ENCODE results near the gene STT3A. TPM values are rescaled to one million over a fixed set of nuclear protein-coding genes. Genes with fewer than 3 reads are reported as not detected.

STT3A gene
- total and polyA plus RNA-seq, 2 of the 13 experiments (the other 11 are each of a cell fraction or from before 2014, with no cell fraction given): 229 to 319 TPM

DNA sequence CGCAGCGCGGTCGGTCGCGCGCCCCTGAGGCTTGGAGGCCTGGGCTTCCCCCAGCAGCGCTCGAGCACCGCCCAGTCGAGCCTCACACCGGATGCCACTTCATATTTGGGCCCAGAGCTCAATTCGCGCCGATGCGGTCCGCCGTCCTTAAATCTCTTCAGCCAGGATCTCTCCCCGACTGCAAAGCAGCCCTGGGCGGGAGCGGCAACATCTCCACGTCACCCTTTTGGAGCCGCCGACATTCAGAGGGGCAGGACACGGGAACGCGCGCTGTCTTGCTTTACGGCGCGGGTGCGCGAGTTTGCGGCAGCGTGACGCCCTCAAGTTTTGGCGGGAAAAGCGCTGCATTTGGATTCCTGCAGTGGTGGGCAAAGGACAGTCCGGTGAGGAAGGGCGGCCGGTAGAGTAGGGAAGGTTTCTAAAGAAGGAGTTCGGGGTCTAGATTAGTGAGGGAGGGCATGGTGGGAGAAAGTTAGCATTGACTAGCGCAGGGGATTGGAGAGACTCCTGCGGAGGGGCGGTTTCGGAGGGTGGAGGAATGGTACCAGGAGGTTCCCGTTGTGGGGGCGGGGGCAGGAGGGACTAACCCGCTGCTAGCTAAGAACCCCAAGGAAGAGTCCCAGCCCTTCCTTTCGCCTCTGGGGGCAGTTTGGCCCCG is 33.1 kb downstream of the STT3A start (continued):
- TF ChIP-seq ZMYM2 (CRISPR knock-in tag; IDR thresholded peaks at IDR 0.05) (no peak), ZKSCAN5 (CRISPR knock-in tag; IDR thresholded peaks at IDR 0.05) (no peak), ZC3H13 (CRISPR knock-in tag; IDR thresholded peaks at IDR 0.05) (peak; percentile 93), NFATC3 (CRISPR knock-in tag; IDR thresholded peaks at IDR 0.05) (no peak; the same call in 1 of the 2 replicates), KDM6A (CRISPR knock-in tag; IDR thresholded peaks at IDR 0.05; ENCODE audit: low read depth) (no peak), ARID2 (CRISPR knock-in tag; IDR thresholded peaks at IDR 0.05; ENCODE audit: borderline replicate concordance) (no peak; the same call in 1 of the 2 replicates), ZNF354B (CRISPR knock-in tag; IDR thresholded peaks at IDR 0.05) (peak; percentile 61; the same call in 1 of the 2 replicates), NAIF1 (CRISPR knock-in tag; IDR thresholded peaks at IDR 0.05; ENCODE audit: borderline replicate concordance) (no peak; the same call in 1 of the 2 replicates), ZNF530 (CRISPR knock-in tag; IDR thresholded peaks at IDR 0.05; ENCODE audit: low read depth) (no peak), DNMT3B (CRISPR knock-in tag; conservative IDR thresholded peaks at IDR 0.05) (peak; percentile 46; the same call in 1 of the 2 replicates), PITX1 (CRISPR knock-in tag; IDR thresholded peaks at IDR 0.05) (peak; percentile 59), ZNF484 (CRISPR knock-in tag; IDR thresholded peaks at IDR 0.05; ENCODE audit: borderline replicate concordance, low read depth) (no peak), ZNF234 (CRISPR knock-in tag; conservative IDR thresholded peaks at IDR 0.05) (peak; percentile 82; the same call in 1 of the 2 replicates), ZNF777 (CRISPR knock-in tag; IDR thresholded peaks at IDR 0.05) (peak; percentile 41; the same call in 1 of the 2 replicates), ZNF891 (CRISPR knock-in tag; IDR thresholded peaks at IDR 0.05) (peak; percentile 89), MAZ (IDR thresholded peaks at IDR 0.05; ENCODE audit: borderline replicate concordance, low read depth, low read length) (no peak; the same call in 1 of the 2 replicates), MAZ (CRISPR knock-in tag; IDR thresholded peaks at IDR 0.05; ENCODE audit: low read depth) (no peak), ZNF749 (CRISPR knock-in tag; IDR thresholded peaks at IDR 0.05; ENCODE audit: borderline replicate concordance) (peak; percentile 98)
- TF ChIP-seq, protein P1, sequence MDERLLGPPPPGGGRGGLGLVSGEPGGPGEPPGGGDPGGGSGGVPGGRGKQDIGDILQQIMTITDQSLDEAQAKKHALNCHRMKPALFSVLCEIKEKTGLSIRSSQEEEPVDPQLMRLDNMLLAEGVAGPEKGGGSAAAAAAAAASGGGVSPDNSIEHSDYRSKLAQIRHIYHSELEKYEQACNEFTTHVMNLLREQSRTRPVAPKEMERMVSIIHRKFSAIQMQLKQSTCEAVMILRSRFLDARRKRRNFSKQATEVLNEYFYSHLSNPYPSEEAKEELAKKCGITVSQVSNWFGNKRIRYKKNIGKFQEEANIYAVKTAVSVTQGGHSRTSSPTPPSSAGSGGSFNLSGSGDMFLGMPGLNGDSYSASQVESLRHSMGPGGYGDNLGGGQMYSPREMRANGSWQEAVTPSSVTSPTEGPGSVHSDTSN (CRISPR knock-in tag; IDR thresholded peaks at IDR 0.05): no peak
- TF ChIP-seq, protein P2, sequence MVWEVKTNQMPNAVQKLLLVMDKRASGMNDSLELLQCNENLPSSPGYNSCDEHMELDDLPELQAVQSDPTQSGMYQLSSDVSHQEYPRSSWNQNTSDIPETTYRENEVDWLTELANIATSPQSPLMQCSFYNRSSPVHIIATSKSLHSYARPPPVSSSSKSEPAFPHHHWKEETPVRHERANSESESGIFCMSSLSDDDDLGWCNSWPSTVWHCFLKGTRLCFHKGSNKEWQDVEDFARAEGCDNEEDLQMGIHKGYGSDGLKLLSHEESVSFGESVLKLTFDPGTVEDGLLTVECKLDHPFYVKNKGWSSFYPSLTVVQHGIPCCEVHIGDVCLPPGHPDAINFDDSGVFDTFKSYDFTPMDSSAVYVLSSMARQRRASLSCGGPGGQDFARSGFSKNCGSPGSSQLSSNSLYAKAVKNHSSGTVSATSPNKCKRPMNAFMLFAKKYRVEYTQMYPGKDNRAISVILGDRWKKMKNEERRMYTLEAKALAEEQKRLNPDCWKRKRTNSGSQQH (CRISPR knock-in tag; IDR thresholded peaks at IDR 0.05; ENCODE audit: low read depth): peak; percentile 85; the same call in 1 of the 2 replicates
- TF ChIP-seq, protein P3, sequence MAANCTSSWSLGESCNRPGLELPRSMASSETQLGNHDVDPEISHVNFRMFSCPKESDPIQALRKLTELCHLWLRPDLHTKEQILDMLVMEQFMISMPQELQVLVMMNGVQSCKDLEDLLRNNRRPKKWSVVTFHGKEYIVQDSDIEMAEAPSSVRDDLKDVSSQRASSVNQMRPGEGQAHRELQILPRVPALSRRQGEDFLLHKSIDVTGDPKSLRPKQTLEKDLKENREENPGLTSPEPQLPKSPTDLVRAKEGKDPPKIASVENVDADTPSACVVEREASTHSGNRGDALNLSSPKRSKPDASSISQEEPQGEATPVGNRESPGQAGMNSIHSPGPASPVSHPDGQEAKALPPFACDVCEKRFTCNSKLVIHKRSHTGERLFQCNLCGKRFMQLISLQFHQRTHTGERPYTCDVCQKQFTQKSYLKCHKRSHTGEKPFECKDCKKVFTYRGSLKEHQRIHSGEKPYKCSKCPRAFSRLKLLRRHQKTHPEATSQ (CRISPR knock-in tag; IDR thresholded peaks at IDR 0.05; ENCODE audit: borderline replicate concordance): no peak; the same call in 1 of the 2 replicates
- TF ChIP-seq, protein P4, sequence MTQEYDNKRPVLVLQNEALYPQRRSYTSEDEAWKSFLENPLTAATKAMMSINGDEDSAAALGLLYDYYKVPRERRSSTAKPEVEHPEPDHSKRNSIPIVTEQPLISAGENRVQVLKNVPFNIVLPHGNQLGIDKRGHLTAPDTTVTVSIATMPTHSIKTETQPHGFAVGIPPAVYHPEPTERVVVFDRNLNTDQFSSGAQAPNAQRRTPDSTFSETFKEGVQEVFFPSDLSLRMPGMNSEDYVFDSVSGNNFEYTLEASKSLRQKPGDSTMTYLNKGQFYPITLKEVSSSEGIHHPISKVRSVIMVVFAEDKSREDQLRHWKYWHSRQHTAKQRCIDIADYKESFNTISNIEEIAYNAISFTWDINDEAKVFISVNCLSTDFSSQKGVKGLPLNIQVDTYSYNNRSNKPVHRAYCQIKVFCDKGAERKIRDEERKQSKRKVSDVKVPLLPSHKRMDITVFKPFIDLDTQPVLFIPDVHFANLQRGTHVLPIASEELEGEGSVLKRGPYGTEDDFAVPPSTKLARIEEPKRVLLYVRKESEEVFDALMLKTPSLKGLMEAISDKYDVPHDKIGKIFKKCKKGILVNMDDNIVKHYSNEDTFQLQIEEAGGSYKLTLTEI (CRISPR knock-in tag; conservative IDR thresholded peaks at IDR 0.05): no peak; the same call in 1 of the 2 replicates
- TF ChIP-seq, protein P5, sequence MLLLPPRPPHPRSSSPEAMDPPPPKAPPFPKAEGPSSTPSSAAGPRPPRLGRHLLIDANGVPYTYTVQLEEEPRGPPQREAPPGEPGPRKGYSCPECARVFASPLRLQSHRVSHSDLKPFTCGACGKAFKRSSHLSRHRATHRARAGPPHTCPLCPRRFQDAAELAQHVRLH (CRISPR knock-in tag; IDR thresholded peaks at IDR 0.05; ENCODE audit: borderline replicate concordance, low read depth): peak; percentile 92
